ENCODE data around the gene ASAP2.

ASAP2 gene

DNA sequence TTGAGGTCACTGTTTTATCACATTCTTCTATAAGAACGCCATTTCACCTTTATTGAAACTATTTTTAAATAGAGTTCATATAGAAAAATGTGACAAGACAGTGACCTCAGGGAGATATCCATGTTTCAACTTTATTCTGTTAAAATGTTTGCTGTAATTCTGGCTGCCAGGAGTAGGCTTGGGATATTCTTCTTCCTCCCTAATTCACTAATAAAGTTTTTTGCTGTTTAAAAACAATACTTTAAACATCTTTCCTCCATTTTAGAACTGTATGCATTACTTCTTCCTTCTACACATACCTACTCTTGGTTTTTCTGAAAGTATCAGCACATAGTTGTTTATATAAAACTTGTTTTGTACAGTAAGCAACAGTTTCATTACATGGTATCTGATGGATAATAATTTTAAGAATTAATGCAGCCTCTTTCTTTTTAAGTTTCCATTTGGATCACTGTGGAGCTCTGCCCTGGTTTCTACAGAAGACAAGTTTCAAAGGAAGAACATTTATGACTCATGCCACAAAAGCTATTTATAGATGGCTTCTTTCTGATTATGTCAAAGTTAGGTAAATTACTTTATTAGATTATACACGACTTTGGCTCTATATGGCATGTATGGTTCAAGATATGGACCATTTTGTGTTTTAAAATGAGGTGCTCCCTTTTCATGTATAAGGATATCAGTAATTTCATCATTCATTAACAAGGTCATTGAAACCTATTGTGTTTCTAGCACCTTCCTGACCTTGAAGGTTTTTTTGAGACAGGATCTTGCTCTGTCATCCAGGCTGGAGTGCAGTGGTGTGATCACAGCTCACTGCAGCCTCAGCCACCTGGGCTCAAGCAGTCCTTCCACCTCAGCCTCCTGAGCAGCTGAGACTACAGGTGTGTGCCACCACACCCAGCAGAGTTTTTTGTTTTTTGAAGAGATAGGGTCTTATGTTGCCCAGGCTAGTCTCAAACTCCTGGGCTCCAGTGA, 224.0 kb downstream of the ASAP2 start:
- DNase-seq (ENCODE audit: low read depth): no peak

DNA sequence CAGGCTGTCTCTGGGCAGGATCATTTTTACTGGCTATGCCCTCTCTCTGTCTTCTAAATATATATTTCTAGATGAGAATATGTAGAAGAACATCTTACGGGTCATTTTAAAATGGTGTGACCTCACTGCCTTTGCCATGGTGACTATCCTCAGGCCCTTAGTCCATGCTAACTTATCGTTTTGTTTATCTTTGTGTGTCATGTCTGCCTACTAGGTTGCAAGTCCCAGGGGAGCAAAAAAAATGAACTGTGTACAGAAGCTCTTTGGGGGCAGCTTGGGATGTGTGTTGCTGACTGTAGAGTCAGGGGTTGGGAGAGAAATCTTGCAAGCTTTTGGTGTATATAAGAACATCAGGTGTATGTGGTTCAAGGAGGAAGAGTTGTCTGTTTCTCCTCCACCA, 227.9 kb downstream of the ASAP2 start:
- DNase-seq (ENCODE audit: low read depth): no peak

DNA sequence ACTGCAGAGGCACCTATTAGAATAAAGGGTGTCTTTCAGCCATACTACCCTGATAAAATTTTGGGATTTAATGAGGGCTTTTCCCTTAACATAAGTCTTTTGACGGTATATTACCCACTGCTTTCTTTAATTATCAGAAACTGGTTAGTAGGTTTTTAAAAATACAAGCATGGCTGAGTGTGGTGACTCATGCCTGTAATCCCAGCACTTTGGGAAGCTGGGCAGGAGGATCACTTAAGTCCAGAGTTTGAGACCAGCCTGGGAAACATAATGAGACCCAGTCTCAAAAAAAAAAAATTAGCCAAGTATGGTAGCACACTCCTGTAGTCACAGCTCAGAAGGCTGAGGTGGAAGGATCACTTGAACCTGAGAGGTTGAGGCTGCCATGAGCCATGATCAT, 232.9 kb downstream of the ASAP2 start:
- DNase-seq (ENCODE audit: low read depth): no peak

DNA sequence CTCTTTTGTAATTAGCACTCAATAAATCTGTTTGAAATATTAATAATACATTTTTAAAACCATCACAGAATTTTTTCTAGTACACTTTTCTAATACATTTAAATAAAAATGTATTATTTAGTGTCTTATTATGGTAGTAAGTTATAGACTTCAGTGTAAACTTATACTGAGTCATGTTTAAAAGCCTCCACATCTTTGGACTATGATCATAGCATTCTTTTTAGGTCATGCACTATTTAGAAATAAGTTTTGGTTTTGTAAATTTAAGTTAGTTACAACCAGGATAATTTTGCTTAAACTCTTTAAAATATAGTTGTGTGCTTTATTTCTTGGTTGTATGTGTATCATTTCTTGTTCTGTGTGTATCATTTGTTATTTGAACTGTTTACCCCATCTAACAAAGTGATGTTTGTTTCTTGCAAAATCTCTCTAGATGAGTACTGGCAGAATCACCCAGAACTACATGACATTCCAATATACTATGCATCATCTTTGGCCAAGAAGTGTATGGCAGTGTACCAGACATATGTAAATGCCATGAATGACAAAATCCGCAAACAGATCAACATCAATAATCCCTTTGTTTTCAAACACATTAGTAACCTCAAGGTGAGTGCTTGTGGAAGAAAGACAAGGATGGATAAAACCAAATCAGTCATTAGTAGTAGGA, 233.6 kb downstream of the ASAP2 start:
- peak; percentile 50 for DNase-seq (ENCODE audit: low read depth)

DNA sequence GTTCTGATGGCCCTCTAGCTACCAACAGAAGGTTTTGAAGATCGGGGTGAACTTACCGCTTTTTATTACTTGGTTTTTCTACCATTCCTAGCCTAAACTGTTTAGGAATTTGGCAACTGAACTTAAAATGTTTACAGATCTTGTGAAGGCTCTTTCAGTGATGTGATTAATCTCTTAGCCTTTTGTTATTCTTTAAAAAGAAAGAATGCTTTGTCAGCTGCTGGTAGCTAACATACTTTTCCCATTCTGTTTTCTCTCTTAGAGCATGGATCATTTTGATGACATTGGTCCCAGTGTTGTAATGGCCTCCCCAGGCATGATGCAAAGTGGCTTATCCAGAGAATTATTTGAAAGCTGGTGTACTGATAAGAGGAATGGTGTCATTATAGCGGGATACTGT, 234.9 kb downstream of the ASAP2 start:
- DNase-seq (ENCODE audit: low read depth): no peak

DNA sequence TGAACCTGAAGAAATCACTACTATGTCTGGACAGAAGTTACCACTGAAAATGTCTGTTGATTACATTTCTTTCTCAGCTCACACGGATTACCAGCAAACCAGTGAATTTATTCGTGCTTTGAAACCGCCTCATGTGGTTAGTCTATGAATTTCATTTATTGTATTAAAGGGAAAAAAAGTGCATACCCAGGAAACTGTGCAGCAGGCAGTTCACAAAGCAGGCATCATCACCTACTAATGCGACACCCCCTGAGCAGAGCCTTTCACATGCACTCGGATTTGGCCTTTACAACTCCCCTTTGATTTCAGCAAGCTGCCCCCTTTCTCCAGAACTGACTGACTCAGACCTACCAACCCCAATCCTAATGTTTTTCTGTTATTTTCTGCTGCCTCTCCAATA, 236.9 kb downstream of the ASAP2 start:
- no peak for DNase-seq (ENCODE audit: low read depth)

DNA sequence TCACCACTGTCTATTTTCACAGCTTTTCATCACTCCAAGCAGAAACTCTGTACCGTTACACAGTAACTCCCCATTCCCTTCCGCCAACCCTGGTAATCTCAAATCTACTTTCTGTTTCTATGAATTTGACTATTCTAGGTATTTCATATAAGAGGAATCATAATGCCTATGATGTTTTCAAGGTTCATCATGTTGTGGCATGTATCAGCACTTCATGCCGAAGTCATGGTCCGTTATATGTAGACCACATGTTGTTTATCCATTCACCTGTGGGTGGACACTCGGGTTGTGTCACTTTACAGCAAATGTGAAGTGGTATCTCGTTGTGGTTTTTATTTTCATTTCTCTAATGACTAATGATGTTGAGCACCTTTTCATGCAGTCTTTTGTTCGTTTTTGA, 238.5 kb downstream of the ASAP2 start:
- no peak for DNase-seq (ENCODE audit: low read depth)

DNA sequence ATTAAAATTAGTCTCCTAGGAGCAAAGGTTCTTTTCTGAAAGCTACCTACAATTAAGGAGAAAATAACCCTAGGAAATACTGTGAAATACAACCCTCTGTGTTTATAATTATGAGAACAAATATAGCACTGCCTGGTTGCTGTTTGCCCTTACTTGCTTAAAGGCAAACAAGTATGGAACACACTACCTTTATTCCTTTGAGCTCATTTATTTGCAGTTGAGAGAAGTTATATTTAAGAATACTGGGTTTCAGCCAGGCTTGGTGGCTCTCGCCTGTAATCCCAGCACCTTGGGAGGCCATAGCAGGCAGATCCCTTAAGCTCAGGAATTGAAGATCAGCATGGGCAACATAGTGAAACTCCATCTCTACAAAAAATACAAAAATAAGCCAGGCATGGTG, 244.6 kb downstream of the ASAP2 start:
- no peak for DNase-seq (ENCODE audit: low read depth)
